Upper lobe of right lung (tissue), 1 donor: ENCODE results near the gene LCN1. TPM values are rescaled to one million over a fixed set of nuclear protein-coding genes. Genes with fewer than 3 reads are reported as not detected.

Experiments
- ATAC-seq: fragments of 200-7000 bp; cut with Tn5 transposase; one replicate; pipeline ENCODE4 v1.9.1; 2020; ENCODE audit warnings: mild to moderate bottlenecking, moderate library complexity
- DNase-seq: peaks from one replicate; pipeline ENCODE4 v3.0.0-alpha.2; 2020
- H3K27ac ChIP-seq: fragments of 200-600 bp; one replicate; pipeline ENCODE4 v1.8.0; 2022
- H3K27me3 ChIP-seq: fragments of 200-600 bp; one replicate; pipeline ENCODE4 v1.8.0; 2022; ENCODE audit warnings: mild to moderate bottlenecking
- H3K36me3 ChIP-seq: fragments of 200-600 bp; one replicate; pipeline ENCODE4 v1.8.0; 2022
- H3K4me1 ChIP-seq: fragments of 200-600 bp; one replicate; pipeline ENCODE4 v1.8.0; 2022
- H3K4me3 ChIP-seq: fragments of 200-600 bp; one replicate; pipeline ENCODE4 v1.8.0; 2022; ENCODE audit warnings: mild to moderate bottlenecking
- H3K9me3 ChIP-seq: fragments of 200-600 bp; one replicate; pipeline ENCODE4 v1.8.0; 2022
- CTCF ChIP-seq: fragments of 200-600 bp; IDR thresholded peaks from one replicate; pipeline ENCODE4 v1.8.0; 2022; ENCODE audit warnings: antibody characterized with exemption
- intact Hi-C: fragments of 100-400 bp; cut with DNase I; formaldehyde crosslinking; loops from one replicate; pipeline ENCODE4 v1.11.0; 2022
- total RNA-seq: library from RNA; stranded (reverse); fragmentation: NEBNext Ultra II Directional; extraction: Animal tissue kit (Norgen Biotek cat#: 25700); gene quantifications from one replicate; pipeline ENCODE4 v1.2.1, GENCODE V29; 2021
- donor health status: DM: no; HTN: yes; CAD: no; lungs with severe emphysema.

The LCN1 gene
- total RNA-seq, 1 donor from 2014 or later, result not detected

DNA sequence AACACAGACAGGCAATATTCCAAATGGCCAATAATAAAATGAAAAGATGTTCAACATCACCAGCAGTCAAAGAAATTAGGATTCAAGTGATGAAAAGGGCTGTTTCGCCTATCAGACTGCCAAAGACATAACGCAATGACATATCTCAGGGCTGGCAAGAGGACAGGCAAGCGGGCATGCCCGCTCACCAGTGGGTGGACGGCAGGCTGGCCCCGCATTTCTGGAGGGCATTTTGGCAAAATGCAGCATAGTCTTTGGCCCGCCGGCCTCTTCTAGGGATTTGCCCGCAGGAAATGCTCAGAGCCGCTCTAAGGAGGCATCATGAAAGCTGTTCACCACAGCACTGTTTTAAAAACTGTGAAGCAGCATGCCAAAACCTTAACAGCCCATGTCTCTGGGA, 43.0 kb upstream of the LCN1 start:
- Histone ChIP-seq H3K27ac (peak overlapping the region; percentile 89), H3K4me3 (no peak overlapping the region), H3K27me3 (no peaks in the 10 kb centered on the region), H3K9me3 (no peaks in the 10 kb centered on the region), H3K4me1 (peaks cover 22% of the 10 kb centered on the region), H3K36me3 (no peaks in the 10 kb centered on the region)
- TF ChIP-seq CTCF, result no peak
- ATAC-seq, result no peak
- intact Hi-C loops, result no loop called here
- DNase-seq, result no peak

DNA sequence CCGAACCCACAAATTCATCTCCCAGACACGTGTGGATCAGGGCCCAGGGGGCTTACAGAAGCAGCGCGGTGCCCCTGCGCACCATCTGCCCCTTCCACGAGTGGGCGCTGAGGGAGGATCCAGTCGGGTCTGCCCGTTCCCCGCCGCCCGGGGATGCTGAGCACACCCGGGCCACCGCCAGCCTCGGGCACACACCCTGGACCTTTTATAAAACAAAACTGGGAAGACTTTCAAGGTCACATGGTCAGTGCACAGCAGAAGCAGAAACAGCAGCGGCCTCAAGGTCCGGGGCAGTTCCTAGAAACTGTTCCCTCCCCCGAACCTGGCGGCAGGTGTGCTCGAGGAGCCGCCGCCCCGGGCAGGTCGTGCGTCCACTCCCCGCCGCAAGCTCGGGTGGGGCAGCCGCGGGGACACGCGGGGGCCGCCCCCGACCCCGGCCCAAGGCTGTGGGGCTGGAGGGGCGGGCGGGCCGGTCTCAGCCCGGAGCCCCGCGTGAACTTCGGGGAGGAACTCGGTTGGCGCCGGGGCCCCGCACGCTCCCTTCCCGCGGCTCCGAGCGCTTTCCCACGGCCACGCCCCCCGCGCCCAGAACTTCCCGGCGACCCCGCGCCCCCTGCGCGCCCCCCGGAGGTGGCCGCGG, 42.3 kb upstream of the LCN1 start:
- peak; percentile 82 for DNase-seq
- intact Hi-C loops, result no loop called here
- H3K27ac ChIP-seq, result peak overlapping the region; percentile 89
- H3K9me3 ChIP-seq, result no peaks in the 10 kb centered on the region
- peak; percentile 25 for TF ChIP-seq CTCF
- ATAC-seq, result peak; percentile 73
- H3K27me3 ChIP-seq, result no peaks in the 10 kb centered on the region
- peak overlapping the region; percentile 64 for H3K4me3 ChIP-seq
- H3K36me3 ChIP-seq, result peaks cover 3% of the 10 kb centered on the region
- H3K4me1 ChIP-seq, result peaks cover 22% of the 10 kb centered on the region

DNA sequence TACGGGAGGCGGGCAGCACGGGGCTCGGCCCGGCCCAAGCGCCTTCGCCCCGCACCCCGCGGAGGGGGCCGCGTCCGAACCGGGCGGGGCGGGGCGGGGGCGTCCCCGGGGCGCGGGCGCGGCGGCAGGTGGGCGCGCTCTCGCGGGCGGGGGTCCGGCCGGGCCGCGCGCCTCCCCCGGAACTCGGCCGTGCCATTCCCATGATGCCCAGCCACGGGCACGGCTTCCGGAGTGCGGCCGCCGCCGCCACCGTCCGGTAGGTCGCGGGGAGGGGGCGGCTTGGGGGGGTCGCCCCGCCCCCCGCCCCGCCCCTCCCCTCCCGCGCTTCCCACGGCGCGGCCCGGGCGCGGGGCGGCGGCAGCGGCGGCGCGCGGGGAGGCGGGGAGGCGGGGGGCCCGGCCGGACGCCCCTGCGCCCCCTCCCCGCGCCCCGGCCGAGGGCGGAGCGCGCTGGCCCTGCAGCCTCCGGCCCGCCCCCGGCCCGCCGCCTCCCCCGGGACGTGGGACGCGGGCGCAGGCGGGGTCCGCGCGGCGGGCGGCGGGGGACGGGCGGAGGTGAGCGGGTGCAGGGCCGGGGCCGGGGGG, 41.7 kb upstream of the LCN1 start, which contains the start of gene PPP1R26:
Gene PPP1R26, plus strand, starts transcription at position 314 of the 584 bp plus-strand sequence. CDS start 4,729 bp downstream, outside the sequence.
- no peaks in the 10 kb centered on the region for H3K9me3 ChIP-seq
- peaks cover 9% of the 10 kb centered on the region for H3K36me3 ChIP-seq
- DNase-seq (peak; percentile 81), ATAC-seq (peak; percentile 56)
- H3K27ac ChIP-seq, result peak within 1 kb of the TSS; percentile 89
- H3K27me3 ChIP-seq, result no peaks in the 10 kb centered on the region
- no peak for TF ChIP-seq CTCF
- intact Hi-C loops, result no loop called here
- H3K4me3 ChIP-seq, result peak within 1 kb of the TSS; percentile 86
- H3K4me1 ChIP-seq, result peaks cover 22% of the 10 kb centered on the region

- Histone ChIP-seq H3K4me3 (peak overlapping the region; percentile 86), H3K9me3 (no peaks in the 10 kb centered on the region), H3K36me3 (peaks cover 16% of the 10 kb centered on the region), H3K27me3 (no peaks in the 10 kb centered on the region), H3K4me1 (peaks cover 22% of the 10 kb centered on the region), H3K27ac (peak overlapping the region; percentile 68)
- peak; percentile 68 for ATAC-seq
- intact Hi-C loops, result no loop called here
- peak; percentile 78 for DNase-seq
- TF ChIP-seq CTCF, result no peak
Measured at GRCh38 chr9:135480071-135480939, 40.9 kb upstream of the LCN1 start.

DNA sequence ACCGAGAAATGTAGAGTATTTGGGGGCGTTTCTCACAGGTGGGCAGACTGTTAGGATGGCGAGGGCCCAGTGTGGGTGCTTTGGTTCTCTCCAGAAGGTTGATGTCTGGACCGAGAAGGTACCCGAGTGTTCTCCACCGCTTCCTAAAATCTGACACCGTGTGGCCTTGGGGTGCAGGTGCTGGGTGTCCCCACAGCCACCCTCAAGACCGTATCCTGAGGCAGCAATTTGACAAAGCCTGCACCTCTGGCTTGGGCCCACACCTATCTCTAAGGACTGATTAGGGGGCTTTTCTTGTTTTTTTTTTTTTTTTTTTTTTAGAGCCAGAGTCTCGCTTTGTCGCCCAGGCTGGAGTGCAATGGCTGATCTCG, 40.3 kb upstream of the LCN1 start:
- Histone ChIP-seq H3K9me3 (no peaks in the 10 kb centered on the region), H3K27me3 (no peaks in the 10 kb centered on the region), H3K4me1 (peaks cover 22% of the 10 kb centered on the region), H3K27ac (no peak overlapping the region), H3K4me3 (peak overlapping the region; percentile 86), H3K36me3 (peaks cover 23% of the 10 kb centered on the region)
- TF ChIP-seq CTCF, result no peak
- DNase-seq (no peak), ATAC-seq (no peak)
- intact Hi-C loops, result no loop called here
